HepG2 (cell line): Measurements from ENCODE around the gene TRPC1. TPM values are rescaled to one million over a fixed set of nuclear protein-coding genes. Genes with fewer than 3 reads are reported as not detected.

Experiments
- ATAC-seq: fragments of 200-7000 bp; cut with Tn5 transposase; 3 replicates; pipeline ENCODE4 v1.9.1; 2020; ENCODE audit warnings: mild to moderate bottlenecking, moderate library complexity
- BruUV-seq: library from RNA; stranded (reverse); fragments of 400-500 nt; replicated peaks from 2 replicates; lab custom pipeline; 2021; lab: Mats Ljungman, UMichigan
- CTCF ChIA-PET: fragments of 300-600 bp; formaldehyde crosslinking; extraction: SDS; loops from one replicate; lab custom pipeline; 2021; ENCODE audit warnings: low total read pairs, inconsistent platforms, low intra/inter-chr PET ratio; lab: Yijun Ruan, JAX
- POLR2A ChIA-PET: fragments of 350-600 bp; sonication (Branson Sonifier 250); formaldehyde crosslinking; loops from one replicate; lab custom pipeline; 2020; ENCODE audit warnings: antibody characterized with exemption, inconsistent platforms; lab: Yijun Ruan, JAX
- DNase-seq: peaks from one replicate; pipeline ENCODE4 v3.0.0-alpha.2; 2015; ENCODE audit warnings: low spot score
- FAIRE-seq: peaks from 3 replicates; lab custom pipeline; 2011; peaks lifted over from hg19 to GRCh38; lab: Jason Lieb, UNC
- H2AFZ ChIP-seq: one replicate; pipeline ENCODE4 v1.6.1; 2011; ENCODE audit warnings: low read length, inconsistent platforms
- H3K27ac ChIP-seq: fragments of 300-600 bp; 3 replicates; pipeline ENCODE4 v1.8.0; 2011; ENCODE audit warnings: mixed run types, mild to moderate bottlenecking, mixed read lengths, low read length, inconsistent platforms; ENCODE audit not compliant: insufficient read depth; ENCODE audit errors: extremely low read length
- H3K27me3 ChIP-seq, 2 experiments: fragments of 200-600 bp in 1 of 2; 2 replicates in 1 of 2; 3 replicates in 1 of 2; pipeline versions ENCODE4 v1.6.0 to v1.8.0; 2011; ENCODE audit warnings: low read length in 2 of 2, mild to moderate bottlenecking in 2 of 2, moderate library complexity in 2 of 2, inconsistent platforms in 1 of 2; ENCODE audit not compliant: insufficient read depth in 2 of 2, control insufficient read depth in 1 of 2
- H3K36me3 ChIP-seq, 2 experiments: fragments of 200-600 bp in 1 of 2; replicated peaks in 1 of 2; 2 replicates in 1 of 2; 3 replicates in 1 of 2; pipeline versions ENCODE4 v1.5.1 to v1.8.0; 2011; ENCODE audit warnings: low read length in 2 of 2, inconsistent platforms in 1 of 2; ENCODE audit not compliant: insufficient read depth in 2 of 2, control insufficient read depth in 1 of 2
- H3K4me1 ChIP-seq: 2 replicates; pipeline ENCODE4 v1.5.1; 2012; ENCODE audit warnings: low read length, inconsistent platforms; ENCODE audit not compliant: insufficient read depth
- H3K4me2 ChIP-seq: 2 replicates; pipeline ENCODE4 v1.6.0; 2011; ENCODE audit warnings: low read depth, low read length, inconsistent platforms
- H3K4me3 ChIP-seq, 3 experiments: fragments of 200-600 bp in 1 of 3; sonication (generic), shearing (Covaris generic) in 1 of 3; replicated peaks in 1 of 3; 2 replicates each; pipeline ENCODE4 v1.5.1; 2011 to 2016; ENCODE audit warnings: low read length in 3 of 3, inconsistent platforms in 2 of 3, low read depth in 2 of 3, mild to moderate bottlenecking in 2 of 3, control low read depth in 1 of 3, mixed read lengths in 1 of 3; ENCODE audit not compliant: insufficient read depth in 1 of 3
- H3K79me2 ChIP-seq: one replicate; pipeline ENCODE4 v1.6.1; 2011; ENCODE audit warnings: low read length, inconsistent platforms; ENCODE audit not compliant: insufficient read depth
- H3K9ac ChIP-seq: 2 replicates; pipeline ENCODE4 v1.6.0; 2011; ENCODE audit warnings: mild to moderate bottlenecking, low read depth, low read length, inconsistent platforms; ENCODE audit not compliant: insufficient read depth
- H3K9me3 ChIP-seq: 2 replicates; pipeline ENCODE4 v1.5.1; 2012; ENCODE audit warnings: mild to moderate bottlenecking, low read length
- H4K20me1 ChIP-seq: 2 replicates; pipeline ENCODE4 v1.6.0; 2011; ENCODE audit warnings: inconsistent platforms, mild to moderate bottlenecking, low read length, moderate library complexity; ENCODE audit not compliant: insufficient read depth
- FOXP1 ChIP-seq, 2 experiments: fragments of 450-650 bp in 1 of 2; IDR thresholded peaks; 2 replicates each; pipeline ENCODE4 v1.6.1; 2017 to 2018; ENCODE audit warnings: antibody characterized with exemption in 1 of 2
- NPAS2 ChIP-seq: sonication (generic); formaldehyde crosslinking; IDR thresholded peaks from 2 replicates; pipeline ENCODE4 v1.8.0; 2022; ENCODE audit warnings: mild to moderate bottlenecking, missing genetic modification reagents, borderline replicate concordance
- STAT5B ChIP-seq: sonication (generic); formaldehyde crosslinking; IDR thresholded peaks from 2 replicates; pipeline ENCODE4 v1.4.0; 2020; ENCODE audit warnings: missing genetic modification reagents
- TBX3 ChIP-seq: fragments of 450-650 bp; IDR thresholded peaks from 2 replicates; pipeline ENCODE4 v1.6.1; 2017; ENCODE audit warnings: antibody characterized with exemption, mild to moderate bottlenecking, inconsistent platforms, borderline replicate concordance
- ZBTB20 ChIP-seq: sonication (generic); formaldehyde crosslinking; IDR thresholded peaks from 2 replicates; pipeline ENCODE4 v1.8.1; 2023; ENCODE audit warnings: missing genetic modification reagents, low read depth, mild to moderate bottlenecking, borderline replicate concordance
- ZEB1 ChIP-seq: IDR thresholded peaks from 2 replicates; pipeline ENCODE4 v1.6.1; 2012; ENCODE audit warnings: mild to moderate bottlenecking, low read depth, inconsistent platforms; ENCODE audit not compliant: insufficient replicate concordance
- ZNF652 ChIP-seq: IDR thresholded peaks from 2 replicates; pipeline ENCODE4 v1.6.1; 2016; ENCODE audit warnings: low read depth, borderline replicate concordance
- ZNF672 ChIP-seq: sonication (generic); formaldehyde crosslinking; IDR thresholded peaks from 2 replicates; pipeline ENCODE4 v1.8.1; 2022; ENCODE audit warnings: missing genetic modification reagents
- ZNF724P ChIP-seq: sonication (generic); formaldehyde crosslinking; IDR thresholded peaks from 2 replicates; pipeline ENCODE4 v1.8.0; 2022; ENCODE audit warnings: missing genetic modification reagents, borderline replicate concordance
- ZSCAN20 ChIP-seq: sonication (generic); formaldehyde crosslinking; IDR thresholded peaks from 2 replicates; pipeline ENCODE4 v1.4.0; 2020; ENCODE audit warnings: missing genetic modification reagents, mild to moderate bottlenecking, borderline replicate concordance
- ZZZ3 ChIP-seq: sonication (generic); formaldehyde crosslinking; IDR thresholded peaks from 2 replicates; pipeline ENCODE4 v1.4.0; 2020; ENCODE audit warnings: missing genetic modification reagents, mild to moderate bottlenecking, borderline replicate concordance
- WGBS: methylation state at CpG from one replicate; pipeline ENCODE4 v1.1.6; 2017; ENCODE audit warnings: low lambda C conversion rate; 5-methylcytosine and 5-hydroxymethylcytosine counted together
- in situ Hi-C: cut with HindIII; loops from 2 replicates; pipeline ENCODE4 v1.10.0; 2017; ENCODE audit warnings: low pct_unique_long_range_greater_than_20kb; ENCODE audit not compliant: extremely low pct_ligation_motif_present
- intact Hi-C: fragments of 100-400 bp; cut with micrococcal nuclease; formaldehyde crosslinking; loops from one replicate; pipeline ENCODE4 v1.10.0; 2022; ENCODE audit not compliant: unreplicated experiment
- polyA plus RNA-seq, 8 experiments: library from polyadenylated mRNA; depleted of rRNA in 3 of 8; stranded (reverse) in 7 of 8; unstranded in 1 of 8; fragments of >200 nt; fragmentation: Illumina TruSeq in 4 of 8; extraction: Trizol in 4 of 8; gene quantifications; 2 replicates each; pipeline versions ENCODE4 v1.2.1 to v1.2.3, GENCODE V29; 2011 to 2016; ENCODE audit warnings: low read depth in 4 of 8, missing spikeins in 1 of 8, mixed read lengths in 1 of 8; ENCODE audit not compliant: insufficient read depth in 1 of 8
- total RNA-seq, 5 experiments: library from RNA; depleted of rRNA; stranded (reverse); fragments of >200 nt; fragmentation: Illumina TruSeq; extraction: Trizol; gene quantifications; 2 replicates each; pipeline ENCODE4 v1.2.3, GENCODE V29; 2016; ENCODE audit warnings: low read depth in 1 of 5

TRPC1 gene
- total and polyA plus RNA-seq, 2 of the 13 experiments (the other 11 are each of a cell fraction or from before 2014, with no cell fraction given), result 10.8 to 13.1 TPM

GRCh38 chr3:142802891-142803290 is 79.1 kb downstream of the TRPC1 start:
- ChIA-PET POLR2A (no interaction called here), CTCF (no interaction called here)
- Histone ChIP-seq H2AFZ (no peak overlapping the region), H3K27me3 (no peaks in the 10 kb centered on the region), H3K27ac (no peak overlapping the region), H3K4me1 (no peaks in the 10 kb centered on the region), H4K20me1 (no peaks in the 10 kb centered on the region), H3K79me2 (no peaks in the 10 kb centered on the region), H3K4me2 (no peak overlapping the region), H3K9ac (no peak overlapping the region), H3K9me3 (no peaks in the 10 kb centered on the region), H3K4me3 (no peak overlapping the region), H3K36me3 (peaks cover 0 to 5% of the 10 kb centered on the region in 2 experiments; a peak in 1 of 5 replicates)
- BruUV-seq, result no TSS peak
- DNase-seq, result no peak
- 59% methylated on average over 1 of the region's 1 CpG for WGBS
- FAIRE-seq, result peak; percentile 12
- in situ Hi-C loops, result no loop called here
- no peak for ATAC-seq
- TF ChIP-seq STAT5B (CRISPR knock-in tag) (no peak), ZEB1 (no peak), ZNF724P (no peak), FOXP1 (IDR thresholded peaks at IDR 0.05) (no peak), FOXP1 (CRISPR knock-in tag; IDR thresholded peaks at IDR 0.05) (no peak), ZZZ3 (no peak), NPAS2 (CRISPR knock-in tag) (no peak), ZNF652 (CRISPR knock-in tag) (no peak)
- intact Hi-C loops, result no loop called here

GRCh38 chr3:142808103-142808917 is 84.5 kb downstream of the TRPC1 start:
- no peak overlapping the region for H3K9ac ChIP-seq
- FAIRE-seq (no peak), DNase-seq (peak; percentile 5), ATAC-seq (no peak; the same call in 1 of the 3 replicates)
- peaks cover 0 to 5% of the 10 kb centered on the region in 2 experiments; a peak in 1 of 5 replicates for H3K36me3 ChIP-seq
- no peak overlapping the region for H2AFZ ChIP-seq
- H3K4me2 ChIP-seq, result no peak overlapping the region
- no peaks in the 10 kb centered on the region for H3K27me3 ChIP-seq
- H3K4me3 ChIP-seq, result no peak overlapping the region
- 81% methylated on average over 9 of the region's 9 CpGs for WGBS
- H3K9me3 ChIP-seq, result no peaks in the 10 kb centered on the region
- no TSS peak for BruUV-seq
- H3K79me2 ChIP-seq, result no peaks in the 10 kb centered on the region
- no peaks in the 10 kb centered on the region for H4K20me1 ChIP-seq
- in situ Hi-C loops, result no loop called here
- H3K4me1 ChIP-seq, result no peaks in the 10 kb centered on the region
- intact Hi-C loops, result no loop called here
- no peak overlapping the region for H3K27ac ChIP-seq
- CTCF ChIA-PET, result no interaction called here
- POLR2A ChIA-PET, result no interaction called here
- TF ChIP-seq ZBTB20 (CRISPR knock-in tag) (no peak), ZSCAN20 (CRISPR knock-in tag) (no peak), TBX3 (no peak), ZNF672 (CRISPR knock-in tag) (no peak)
